ENCODE data around the gene TRABD2B. TPM values are rescaled to one million over a fixed set of nuclear protein-coding genes. Genes with fewer than 3 reads are reported as not detected.

TRABD2B gene
- total RNA-seq, 1 experiment from 2014 or later = 0.05 TPM

- H2AFZ ChIP-seq (ENCODE audit: low read depth, low read length, poor library complexity, severe bottlenecking) = no peak overlapping the region
- H3K4me3 ChIP-seq (replicated peaks in 1 of 2; ENCODE audit: low read depth in 1 of 2, low read length in 2 of 2) = no peak overlapping the region
- no peaks in the 10 kb centered on the region for H4K20me1 ChIP-seq (ENCODE audit: insufficient read depth)
- intact Hi-C loops (cut with micrococcal nuclease) = no loop called here
- no peak overlapping the region for H3K9ac ChIP-seq (ENCODE audit: low read length)
- DNase-seq (ENCODE audit: low read depth, low spot score) (no peak), ATAC-seq (no peak)
- RAD21 ChIA-PET (ENCODE audit: low non-redundant PET in 1 of 2, low total read pairs in 2 of 2, uncharacterized antibody in 2 of 2, unreplicated experiment in 2 of 2) = no interaction called here
- no peak overlapping the region for H3K4me2 ChIP-seq (ENCODE audit: low read length)
- 0 out of 2 replicates have a peak, but pooled peaks cover 2% of the 10 kb centered on the region for H3K27me3 ChIP-seq (ENCODE audit: insufficient read depth, low read length)
- H3K79me2 ChIP-seq (ENCODE audit: insufficient read depth, low read length) = no peaks in the 10 kb centered on the region
- no peak for TF ChIP-seq CTCF (IDR thresholded peaks at IDR 0.05 in 2 of 3, conservative IDR thresholded peaks at IDR 0.05 in 1 of 3; ENCODE audit: borderline replicate concordance in 1 of 3, insufficient read depth in 1 of 3, low read depth in 2 of 3, low read length in 2 of 3)
- no peaks in the 10 kb centered on the region for H3K9me3 ChIP-seq (ENCODE audit: control insufficient read depth in 1 of 2, insufficient read depth in 1 of 2, low read depth in 1 of 2, low read length in 2 of 2)
- no TSS peak for BruUV-seq (replicated peaks)
- CTCF ChIA-PET = no interaction called here
- H3K36me3 ChIP-seq (ENCODE audit: control insufficient read depth in 1 of 2, insufficient read depth in 2 of 2, low read length in 2 of 2) = no peaks in the 10 kb centered on the region
- POLR2A ChIA-PET = no interaction called here
- no peak overlapping the region for H3K27ac ChIP-seq (ENCODE audit: low read depth, low read length)
- no peaks in the 10 kb centered on the region for H3K4me1 ChIP-seq (ENCODE audit: control insufficient read depth in 1 of 2, insufficient read depth in 2 of 2, low read length in 2 of 2)
- no peaks in the 10 kb centered on the region for H3K9me2 ChIP-seq (ENCODE audit: insufficient read depth)
These were observed 29.2 kb downstream of the TRABD2B start for GRCh38 chr1:47967864-47968555.

- CTCF ChIA-PET = interaction anchor here (0.9 kb wide), 1 partner anchor 13 kb away, joined by 3 read pairs; no protein-coding TSS in a partner anchor
- no peak overlapping the region for H3K4me3 ChIP-seq (replicated peaks in 1 of 2; ENCODE audit: low read depth in 1 of 2, low read length in 2 of 2)
- intact Hi-C loops (cut with micrococcal nuclease) = no loop called here
These were observed 31.4 kb downstream of the TRABD2B start for GRCh38 chr1:47965816-47966215.

More at GRCh38 chr1:47965816-47966215, 31.4 kb downstream of the TRABD2B start:
- no peak overlapping the region for H3K4me2 ChIP-seq (ENCODE audit: low read length)
- BruUV-seq (replicated peaks) = no TSS peak
- no peak for DNase-seq (ENCODE audit: low read depth, low spot score)
- H3K79me2 ChIP-seq (ENCODE audit: insufficient read depth, low read length) = no peaks in the 10 kb centered on the region
- ATAC-seq = no peak
- H3K9me3 ChIP-seq (ENCODE audit: control insufficient read depth in 1 of 2, insufficient read depth in 1 of 2, low read depth in 1 of 2, low read length in 2 of 2) = no peaks in the 10 kb centered on the region
- no peaks in the 10 kb centered on the region for H3K36me3 ChIP-seq (ENCODE audit: control insufficient read depth in 1 of 2, insufficient read depth in 2 of 2, low read length in 2 of 2)
- H3K27me3 ChIP-seq (ENCODE audit: insufficient read depth, low read length) = no peaks in the 10 kb centered on the region
- RAD21 ChIA-PET (ENCODE audit: low non-redundant PET in 1 of 2, low total read pairs in 2 of 2, uncharacterized antibody in 2 of 2, unreplicated experiment in 2 of 2) = no interaction called here
- POLR2A ChIA-PET = no interaction called here
- H3K27ac ChIP-seq (ENCODE audit: low read depth, low read length) = no peak overlapping the region
- H2AFZ ChIP-seq (ENCODE audit: low read depth, low read length, poor library complexity, severe bottlenecking) = no peak overlapping the region
- TF ChIP-seq SP1 (IDR thresholded peaks at IDR 0.05; ENCODE audit: low read depth) (no peak), JUND (IDR thresholded peaks at IDR 0.05) (no peak), CBX3 (IDR thresholded peaks at IDR 0.05; ENCODE audit: low read depth) (no peak), YY1 (IDR thresholded peaks at IDR 0.05; ENCODE audit: extremely low read depth, insufficient replicate concordance, low read depth, low read length) (no peak), SRF (IDR thresholded peaks at IDR 0.05; ENCODE audit: low read depth) (no peak), CEBPB (IDR thresholded peaks at IDR 0.05; ENCODE audit: low read depth) (no peak), RAD21 (IDR thresholded peaks at IDR 0.05; ENCODE audit: low read depth) (no peak), EZH2phosphoT487 (IDR thresholded peaks at IDR 0.05; ENCODE audit: borderline replicate concordance) (no peak), FOSL1 (IDR thresholded peaks at IDR 0.05; ENCODE audit: low read depth) (no peak), SIN3A (IDR thresholded peaks at IDR 0.05; ENCODE audit: low read depth) (no peak), ZBTB33 (IDR thresholded peaks at IDR 0.05; ENCODE audit: extremely low read depth, insufficient replicate concordance, low read length) (no peak), EZH2 (IDR thresholded peaks at IDR 0.05) (no peak)
- H3K4me1 ChIP-seq (ENCODE audit: control insufficient read depth in 1 of 2, insufficient read depth in 2 of 2, low read length in 2 of 2) = no peaks in the 10 kb centered on the region
- H4K20me1 ChIP-seq (ENCODE audit: insufficient read depth) = no peaks in the 10 kb centered on the region
- no peaks in the 10 kb centered on the region for H3K9me2 ChIP-seq (ENCODE audit: insufficient read depth)
- no peak overlapping the region for H3K9ac ChIP-seq (ENCODE audit: low read length)

All from HCT116 (cell line).